ENCODE results near the gene BGN.

The BGN gene

GRCh38 chrX:153533091-153533490, 38.3 kb downstream of the BGN start:
- no peaks in the 10 kb centered on the region for H3K36me3 Mint-ChIP-seq (ENCODE audit: insufficient read depth)
- ATAC-seq (replicated peaks; ENCODE audit: extremely low read depth, poor library complexity, severe bottlenecking) (no peak), DNase-seq (ENCODE audit: low spot score in 2 of 2) (no peak)
- H3K27ac Mint-ChIP-seq (ENCODE audit: low read depth), result no peak overlapping the region
- H3K4me3 Mint-ChIP-seq, result no peak overlapping the region
- no peaks in the 10 kb centered on the region for H3K4me1 Mint-ChIP-seq
- H3K9me3 Mint-ChIP-seq, result no peaks in the 10 kb centered on the region
- no peaks in the 10 kb centered on the region for H3K27me3 Mint-ChIP-seq

- ATAC-seq (replicated peaks; ENCODE audit: extremely low read depth, poor library complexity, severe bottlenecking), result no peak
- no peak overlapping the region for H3K27ac Mint-ChIP-seq (ENCODE audit: low read depth)
- no peak overlapping the region for H3K4me3 Mint-ChIP-seq
- H3K27me3 Mint-ChIP-seq, result no peaks in the 10 kb centered on the region
- no peaks in the 10 kb centered on the region for H3K4me1 Mint-ChIP-seq
- no peaks in the 10 kb centered on the region for H3K36me3 Mint-ChIP-seq (ENCODE audit: insufficient read depth)
- no peak for DNase-seq (ENCODE audit: low spot score in 2 of 2)
- no peaks in the 10 kb centered on the region for H3K9me3 Mint-ChIP-seq
Measured at GRCh38 chrX:153537080-153537479, 42.3 kb downstream of the BGN start.

GRCh38 chrX:153537526-153538295, 42.9 kb downstream of the BGN start:
- Mint-ChIP-seq H3K4me3 (no peak overlapping the region), H3K27ac (ENCODE audit: low read depth) (no peak overlapping the region), H3K9me3 (no peaks in the 10 kb centered on the region), H3K4me1 (no peaks in the 10 kb centered on the region), H3K27me3 (no peaks in the 10 kb centered on the region), H3K36me3 (ENCODE audit: insufficient read depth) (no peaks in the 10 kb centered on the region)
- ATAC-seq (replicated peaks; ENCODE audit: extremely low read depth, poor library complexity, severe bottlenecking), result no peak
- no peak for DNase-seq (ENCODE audit: low spot score in 2 of 2)

- no peak for ATAC-seq (replicated peaks; ENCODE audit: extremely low read depth, poor library complexity, severe bottlenecking)
- Mint-ChIP-seq H3K4me1 (no peaks in the 10 kb centered on the region), H3K27me3 (no peaks in the 10 kb centered on the region), H3K9me3 (no peaks in the 10 kb centered on the region), H3K36me3 (ENCODE audit: insufficient read depth) (no peaks in the 10 kb centered on the region), H3K4me3 (no peak overlapping the region), H3K27ac (ENCODE audit: low read depth) (no peak overlapping the region)
- no peak for DNase-seq (ENCODE audit: low spot score in 2 of 2)
Measured at GRCh38 chrX:153538424-153538823, 43.6 kb downstream of the BGN start.

- Mint-ChIP-seq H3K4me1 (no peaks in the 10 kb centered on the region), H3K27me3 (no peaks in the 10 kb centered on the region), H3K9me3 (no peaks in the 10 kb centered on the region), H3K4me3 (no peak overlapping the region), H3K27ac (ENCODE audit: low read depth) (no peak overlapping the region), H3K36me3 (ENCODE audit: insufficient read depth) (no peaks in the 10 kb centered on the region)
- ATAC-seq (replicated peaks; ENCODE audit: extremely low read depth, poor library complexity, severe bottlenecking) (peak; percentile 64), DNase-seq (ENCODE audit: low spot score in 2 of 2) (peak; percentile 15 to 49)
Measured at GRCh38 chrX:153539171-153539978, 44.6 kb downstream of the BGN start.

- no peaks in the 10 kb centered on the region for H3K36me3 Mint-ChIP-seq (ENCODE audit: insufficient read depth)
- no peaks in the 10 kb centered on the region for H3K4me1 Mint-ChIP-seq
- H3K27me3 Mint-ChIP-seq, result no peaks in the 10 kb centered on the region
- H3K9me3 Mint-ChIP-seq, result no peaks in the 10 kb centered on the region
- H3K27ac Mint-ChIP-seq (ENCODE audit: low read depth), result no peak overlapping the region
- no peak overlapping the region for H3K4me3 Mint-ChIP-seq
- DNase-seq (ENCODE audit: low spot score in 2 of 2), result no peak
- ATAC-seq (replicated peaks; ENCODE audit: extremely low read depth, poor library complexity, severe bottlenecking), result no peak
Measured at GRCh38 chrX:153539979-153540358, 45.2 kb downstream of the BGN start.

- ATAC-seq (replicated peaks; ENCODE audit: extremely low read depth, poor library complexity, severe bottlenecking) (no peak), DNase-seq (ENCODE audit: low spot score in 2 of 2) (no peak)
- H3K4me1 Mint-ChIP-seq, result no peaks in the 10 kb centered on the region
- H3K36me3 Mint-ChIP-seq (ENCODE audit: insufficient read depth), result no peaks in the 10 kb centered on the region
- no peaks in the 10 kb centered on the region for H3K27me3 Mint-ChIP-seq
- H3K4me3 Mint-ChIP-seq, result no peak overlapping the region
- no peaks in the 10 kb centered on the region for H3K9me3 Mint-ChIP-seq
- H3K27ac Mint-ChIP-seq (ENCODE audit: low read depth), result no peak overlapping the region
Measured at GRCh38 chrX:153544727-153545126, 49.9 kb downstream of the BGN start.

GRCh38 chrX:153546386-153546785, 51.6 kb downstream of the BGN start:
- DNase-seq (ENCODE audit: low spot score in 2 of 2) (no peak), ATAC-seq (replicated peaks; ENCODE audit: extremely low read depth, poor library complexity, severe bottlenecking) (no peak)
- no peak overlapping the region for H3K27ac Mint-ChIP-seq (ENCODE audit: low read depth)
- H3K4me1 Mint-ChIP-seq, result no peaks in the 10 kb centered on the region
- H3K27me3 Mint-ChIP-seq, result no peaks in the 10 kb centered on the region
- no peaks in the 10 kb centered on the region for H3K9me3 Mint-ChIP-seq
- H3K36me3 Mint-ChIP-seq (ENCODE audit: insufficient read depth), result no peaks in the 10 kb centered on the region
- no peak overlapping the region for H3K4me3 Mint-ChIP-seq

- no peak overlapping the region for H3K4me3 Mint-ChIP-seq
- ATAC-seq (replicated peaks; ENCODE audit: extremely low read depth, poor library complexity, severe bottlenecking) (no peak), DNase-seq (ENCODE audit: low spot score in 2 of 2) (no peak)
- H3K27me3 Mint-ChIP-seq, result no peaks in the 10 kb centered on the region
- H3K36me3 Mint-ChIP-seq (ENCODE audit: insufficient read depth), result no peaks in the 10 kb centered on the region
- no peak overlapping the region for H3K27ac Mint-ChIP-seq (ENCODE audit: low read depth)
- no peaks in the 10 kb centered on the region for H3K4me1 Mint-ChIP-seq
- no peaks in the 10 kb centered on the region for H3K9me3 Mint-ChIP-seq
Measured at GRCh38 chrX:153547195-153547594, 52.4 kb downstream of the BGN start.

GRCh38 chrX:153549231-153549630, 54.5 kb downstream of the BGN start:
- H3K4me3 Mint-ChIP-seq, result no peak overlapping the region
- ATAC-seq (replicated peaks; ENCODE audit: extremely low read depth, poor library complexity, severe bottlenecking) (no peak), DNase-seq (ENCODE audit: low spot score in 2 of 2) (no peak)
- no peaks in the 10 kb centered on the region for H3K9me3 Mint-ChIP-seq
- H3K36me3 Mint-ChIP-seq (ENCODE audit: insufficient read depth), result no peaks in the 10 kb centered on the region
- H3K27me3 Mint-ChIP-seq, result no peaks in the 10 kb centered on the region
- H3K4me1 Mint-ChIP-seq, result no peaks in the 10 kb centered on the region
- H3K27ac Mint-ChIP-seq (ENCODE audit: low read depth), result no peak overlapping the region

GRCh38 chrX:153549807-153550206, 55.0 kb downstream of the BGN start:
- no peaks in the 10 kb centered on the region for H3K9me3 Mint-ChIP-seq
- H3K27ac Mint-ChIP-seq (ENCODE audit: low read depth), result no peak overlapping the region
- H3K36me3 Mint-ChIP-seq (ENCODE audit: insufficient read depth), result no peaks in the 10 kb centered on the region
- H3K4me3 Mint-ChIP-seq, result no peak overlapping the region
- DNase-seq (ENCODE audit: low spot score in 2 of 2) (no peak), ATAC-seq (replicated peaks; ENCODE audit: extremely low read depth, poor library complexity, severe bottlenecking) (no peak)
- H3K4me1 Mint-ChIP-seq, result no peaks in the 10 kb centered on the region
- H3K27me3 Mint-ChIP-seq, result no peaks in the 10 kb centered on the region

- no peak for ATAC-seq (replicated peaks; ENCODE audit: extremely low read depth, poor library complexity, severe bottlenecking)
- no peaks in the 10 kb centered on the region for H3K9me3 Mint-ChIP-seq
- no peaks in the 10 kb centered on the region for H3K27me3 Mint-ChIP-seq
- H3K4me1 Mint-ChIP-seq, result no peaks in the 10 kb centered on the region
- H3K27ac Mint-ChIP-seq (ENCODE audit: low read depth), result no peak overlapping the region
- no peak overlapping the region for H3K4me3 Mint-ChIP-seq
- DNase-seq (ENCODE audit: low spot score in 2 of 2), result no peak
- H3K36me3 Mint-ChIP-seq (ENCODE audit: insufficient read depth), result no peaks in the 10 kb centered on the region
Measured at GRCh38 chrX:153551135-153551534, 56.4 kb downstream of the BGN start.

GRCh38 chrX:153554519-153555167, 59.9 kb downstream of the BGN start:
- H3K4me1 Mint-ChIP-seq, result no peaks in the 10 kb centered on the region
- no peak overlapping the region for H3K4me3 Mint-ChIP-seq
- no peaks in the 10 kb centered on the region for H3K9me3 Mint-ChIP-seq
- H3K36me3 Mint-ChIP-seq (ENCODE audit: insufficient read depth), result no peaks in the 10 kb centered on the region
- no peaks in the 10 kb centered on the region for H3K27me3 Mint-ChIP-seq
- DNase-seq (ENCODE audit: low spot score in 2 of 2), result peak; percentile 30 to 41
- H3K27ac Mint-ChIP-seq (ENCODE audit: low read depth), result no peak overlapping the region
- ATAC-seq (replicated peaks; ENCODE audit: extremely low read depth, poor library complexity, severe bottlenecking), result no peak

All from central memory CD8-positive, alpha-beta T cell (primary cell).